ENCODE results near the gene SCYL3.

SCYL3 gene

DNA sequence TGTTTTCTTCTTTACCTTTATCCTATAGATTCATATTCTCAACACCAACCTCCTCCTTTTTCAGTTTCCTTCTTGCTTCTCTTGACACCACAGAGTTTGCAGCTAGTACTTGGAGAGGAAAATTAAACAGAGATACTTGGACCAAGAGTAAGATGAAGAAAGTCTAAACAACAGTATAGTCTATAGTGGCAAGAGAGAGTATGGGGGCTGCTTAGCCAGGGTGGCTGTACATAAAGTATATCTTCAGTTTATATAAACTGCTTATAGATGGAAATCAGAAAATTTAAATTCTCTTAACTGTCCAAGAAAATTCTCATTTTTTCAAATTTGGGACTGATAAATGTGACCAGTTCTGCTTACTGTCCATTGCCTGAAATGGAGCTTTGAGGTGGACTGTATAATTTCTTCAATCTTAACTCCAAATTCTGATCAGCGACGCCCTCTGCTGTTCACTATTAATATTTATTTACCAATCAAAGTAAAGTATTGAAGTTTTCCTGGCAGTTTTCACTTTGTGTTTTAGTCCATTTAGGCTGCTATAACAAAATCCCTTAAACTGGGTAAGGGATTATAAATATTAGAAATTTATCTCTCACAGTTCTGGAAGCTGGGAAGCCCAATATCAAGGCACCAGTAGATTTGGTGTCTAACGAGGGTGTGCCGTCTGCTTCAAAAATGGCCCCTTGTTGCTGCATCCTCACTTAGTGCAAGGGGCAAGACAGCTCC, 84.2 kb downstream of the SCYL3 start:
- no peak for DNase-seq

DNA sequence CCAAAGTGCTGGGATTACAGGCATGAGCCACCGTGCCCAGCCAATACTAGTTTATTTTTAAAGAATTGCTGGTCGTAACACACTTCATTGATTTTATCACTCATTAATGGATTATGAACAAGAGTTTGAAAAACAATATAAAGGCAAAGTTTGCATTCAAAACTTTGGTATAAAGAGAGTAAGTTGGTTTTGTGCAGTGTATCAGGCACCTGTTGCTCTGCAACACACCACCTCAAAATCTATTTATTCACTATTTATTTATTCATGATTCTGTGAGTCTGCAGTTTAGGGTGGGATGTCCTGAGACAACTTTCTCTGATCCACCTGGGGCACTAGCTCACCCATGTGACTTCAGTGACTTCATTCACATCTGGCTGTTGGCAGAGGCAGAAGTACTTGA, 88.8 kb downstream of the SCYL3 start:
- DNase-seq, result no peak

DNA sequence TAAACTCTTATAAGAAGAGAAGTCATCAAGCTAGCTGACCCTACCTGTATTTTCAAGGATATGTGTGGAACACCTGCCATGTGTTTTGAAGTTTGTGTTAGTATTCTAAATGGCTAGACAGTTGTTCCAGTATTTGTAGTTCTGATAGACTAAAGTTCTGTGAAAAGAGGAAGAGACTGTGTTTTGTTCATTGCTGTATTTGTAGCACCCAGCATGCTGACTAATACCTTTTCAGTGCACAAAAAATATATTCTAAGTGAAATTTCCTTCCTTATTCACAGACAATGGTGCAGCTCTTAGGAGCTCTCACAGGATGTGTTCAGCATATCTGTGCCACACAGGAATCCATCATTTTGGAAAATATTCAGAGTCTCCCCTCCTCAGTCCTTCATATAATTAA, 90.8 kb downstream of the SCYL3 start:
- no peak for DNase-seq
